Measurements from ENCODE around the gene TTLL10.

The TTLL10 gene

DNA sequence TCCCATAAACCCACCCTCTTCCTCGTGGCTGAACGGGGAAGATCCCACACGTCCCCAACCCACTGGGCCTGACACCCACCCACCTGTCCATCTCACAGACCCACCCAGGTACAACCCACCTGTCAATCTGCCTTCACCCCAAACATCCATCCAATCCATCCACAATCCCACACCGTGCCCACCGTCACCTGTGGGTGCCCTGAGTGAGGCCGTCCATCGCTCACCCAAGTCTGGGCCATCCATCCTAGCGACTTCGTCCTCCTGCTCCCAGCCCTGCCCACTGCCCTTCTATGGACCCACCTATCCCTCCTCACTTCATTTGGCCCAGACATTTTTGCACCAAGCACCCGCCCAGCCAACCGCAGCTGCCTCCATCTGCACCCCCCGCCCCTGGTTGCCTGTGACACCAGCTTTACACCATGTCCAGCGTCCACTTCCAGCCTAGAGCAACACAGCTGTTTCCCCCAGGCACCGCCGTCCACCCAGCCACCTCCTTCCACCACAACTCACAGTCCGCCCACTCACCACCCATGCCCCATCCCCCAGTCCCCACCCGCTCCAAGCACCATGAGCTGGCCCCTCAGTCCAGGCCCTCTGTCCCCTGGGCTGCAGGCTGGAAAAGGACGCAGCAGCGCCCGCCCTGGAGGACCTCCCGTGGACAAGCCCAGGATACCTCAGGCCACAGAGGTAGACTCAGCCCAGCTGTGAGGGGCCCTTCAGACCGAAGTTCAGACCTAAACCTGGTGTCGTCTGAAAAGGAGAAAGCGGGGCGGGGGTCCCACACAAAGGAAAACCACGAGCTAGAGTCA lies 7.7 kb downstream of the TTLL10 start:
- intact Hi-C loops (cut with DNase I; ENCODE audit: low total_unique reads), result loop anchor here (5.0 kb wide), 1 partner anchor 39 kb away; no protein-coding TSS in a partner anchor
- no peak for DNase-seq
- Histone ChIP-seq H3K4me3 (no peak overlapping the region), H3K9me3 (no peaks in the 10 kb centered on the region), H3K4me1 (peaks cover 0 to 4% (median 0%) of the 10 kb centered on the region in 4 donors), H3K36me3 (no peaks in the 10 kb centered on the region), H3K27ac (no peak overlapping the region), H3K27me3 (peaks cover 0 to 69% of the 10 kb centered on the region in 2 donors)
- no peak for TF ChIP-seq CTCF (IDR thresholded peaks at IDR 0.05)

GRCh38 chr1:1181938-1182410 lies 8.3 kb downstream of the TTLL10 start:
- Histone ChIP-seq H3K9me3 (no peaks in the 10 kb centered on the region), H3K27me3 (peaks cover 0 to 63% of the 10 kb centered on the region in 2 donors), H3K27ac (no peak overlapping the region), H3K4me1 (no peaks in the 10 kb centered on the region), H3K36me3 (no peaks in the 10 kb centered on the region), H3K4me3 (no peak overlapping the region)
- intact Hi-C loops (cut with DNase I; ENCODE audit: low total_unique reads), result loop anchor here (5.0 kb wide), 1 partner anchor 40 kb away; no protein-coding TSS in a partner anchor
- no peak for TF ChIP-seq CTCF (IDR thresholded peaks at IDR 0.05)
- no peak for DNase-seq

DNA sequence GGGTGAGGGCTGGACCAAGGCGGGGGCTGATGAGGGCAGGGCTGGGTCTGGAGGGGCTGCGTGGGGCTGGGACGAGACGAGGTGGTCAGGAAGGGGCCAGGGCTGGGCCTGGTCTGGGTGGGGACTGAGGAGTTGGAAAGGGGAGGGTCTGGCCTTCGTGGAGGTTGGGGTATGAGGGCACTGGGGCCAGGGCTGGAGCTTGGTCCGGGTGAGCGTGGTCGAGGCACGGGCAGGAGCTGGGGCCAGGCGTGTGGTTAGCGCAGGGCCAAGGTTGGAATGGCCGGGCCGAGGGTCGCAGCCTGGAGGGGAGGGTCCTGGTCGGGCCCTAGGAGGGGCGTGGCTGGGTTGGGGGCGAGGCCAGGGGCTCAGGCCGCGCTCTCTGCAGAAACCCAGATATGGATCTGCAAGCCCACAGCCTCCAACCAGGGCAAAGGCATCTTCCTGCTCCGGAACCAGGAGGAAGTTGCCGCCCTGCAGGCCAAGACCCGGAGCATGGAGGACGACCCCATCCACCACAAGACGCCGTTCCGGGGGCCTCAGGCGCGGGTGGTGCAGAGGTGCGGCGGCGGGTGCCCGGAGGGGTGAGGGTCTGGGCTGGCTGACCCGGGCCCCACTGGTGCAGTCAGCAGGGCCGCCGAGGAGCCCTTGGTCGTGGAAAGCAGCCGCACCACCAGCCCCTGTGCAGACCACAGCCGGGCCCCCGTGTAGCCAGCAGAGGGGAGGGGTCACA lies 9.0 kb downstream of the TTLL10 start:
- intact Hi-C loops (cut with DNase I; ENCODE audit: low total_unique reads), result loop anchor here (5.0 kb wide), 1 partner anchor 40 kb away; no protein-coding TSS in a partner anchor
- TF ChIP-seq CTCF (IDR thresholded peaks at IDR 0.05), result no peak
- peaks cover 0 to 56% of the 10 kb centered on the region in 2 donors for H3K27me3 ChIP-seq

DNA sequence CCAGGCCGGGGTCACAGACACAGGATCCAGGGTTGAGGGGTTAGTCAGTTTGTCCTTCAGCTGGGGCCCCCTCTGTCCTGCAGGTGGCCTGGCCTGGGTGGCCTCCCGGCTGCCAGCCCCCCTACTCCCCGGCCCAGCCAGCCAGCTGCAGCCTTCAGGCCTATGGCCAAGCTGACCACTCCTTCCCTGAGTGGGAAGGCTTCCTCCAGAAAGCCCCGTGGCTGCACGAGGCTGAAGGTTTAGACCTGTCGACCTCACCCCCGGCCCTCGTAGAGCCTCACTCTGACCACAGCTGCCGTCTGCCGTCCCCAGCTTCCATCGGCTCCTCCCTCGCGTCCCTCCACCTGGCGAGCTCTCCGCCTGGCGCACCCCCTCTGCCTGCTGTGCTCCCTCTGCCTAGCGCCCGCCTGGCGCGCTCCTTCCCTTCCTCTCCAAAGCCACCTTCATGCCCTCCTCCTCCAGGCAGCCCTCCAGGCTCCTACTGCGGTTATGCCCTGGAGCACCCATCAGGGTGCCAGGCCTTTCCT lies 9.6 kb downstream of the TTLL10 start:
- TF ChIP-seq CTCF (IDR thresholded peaks at IDR 0.05), result no peak
- peaks cover 0 to 50% of the 10 kb centered on the region in 2 donors for H3K27me3 ChIP-seq
- H3K9me3 ChIP-seq, result no peaks in the 10 kb centered on the region
- no peaks in the 10 kb centered on the region for H3K4me1 ChIP-seq
- H3K36me3 ChIP-seq, result no peaks in the 10 kb centered on the region
- DNase-seq, result no peak
- intact Hi-C loops (cut with DNase I; ENCODE audit: low total_unique reads), result loop anchor here (5.0 kb wide), 1 partner anchor 41 kb away; no protein-coding TSS in a partner anchor
- no peak overlapping the region for H3K4me3 ChIP-seq
- H3K27ac ChIP-seq, result no peak overlapping the region

More for the DNA sequence above, 9.0 kb downstream of the TTLL10 start:
- DNase-seq, result no peak
- H3K27ac ChIP-seq, result no peak overlapping the region
- no peaks in the 10 kb centered on the region for H3K9me3 ChIP-seq
- H3K4me3 ChIP-seq, result no peak overlapping the region
- no peaks in the 10 kb centered on the region for H3K36me3 ChIP-seq
- no peaks in the 10 kb centered on the region for H3K4me1 ChIP-seq

GRCh38 chr1:1183833-1184775 lies 10.4 kb downstream of the TTLL10 start:
- H3K4me1 ChIP-seq, result no peaks in the 10 kb centered on the region
- H3K9me3 ChIP-seq, result no peaks in the 10 kb centered on the region
- H3K4me3 ChIP-seq, result no peak overlapping the region
- peaks cover 0 to 42% of the 10 kb centered on the region in 2 donors for H3K27me3 ChIP-seq
- TF ChIP-seq CTCF (IDR thresholded peaks at IDR 0.05), result no peak
- H3K36me3 ChIP-seq, result no peaks in the 10 kb centered on the region
- no peak overlapping the region for H3K27ac ChIP-seq
- intact Hi-C loops (cut with DNase I; ENCODE audit: low total_unique reads), result loop anchor here (5.0 kb wide), 1 partner anchor 42 kb away; no protein-coding TSS in a partner anchor
- no peak for DNase-seq

Data from tibial artery (tissue), 4 donors.